C4-2B (cell line): ENCODE data around the gene CHST11.

Source experiments
- ZFX ChIP-seq: fragments of 450-650 bp; IDR thresholded peaks from 2 replicates; pipeline ENCODE4 v1.6.1; 2017
- TF ChIP-seq, protein P1 (sequence below): fragments of 450-650 bp; conservative IDR thresholded peaks from 2 replicates; pipeline ENCODE4 v1.5.1; 2017; ENCODE audit warnings: mild to moderate bottlenecking

GRCh38 chr12:104488374-104488773, 31.6 kb downstream of the CHST11 start:
- TF ChIP-seq, protein P1, sequence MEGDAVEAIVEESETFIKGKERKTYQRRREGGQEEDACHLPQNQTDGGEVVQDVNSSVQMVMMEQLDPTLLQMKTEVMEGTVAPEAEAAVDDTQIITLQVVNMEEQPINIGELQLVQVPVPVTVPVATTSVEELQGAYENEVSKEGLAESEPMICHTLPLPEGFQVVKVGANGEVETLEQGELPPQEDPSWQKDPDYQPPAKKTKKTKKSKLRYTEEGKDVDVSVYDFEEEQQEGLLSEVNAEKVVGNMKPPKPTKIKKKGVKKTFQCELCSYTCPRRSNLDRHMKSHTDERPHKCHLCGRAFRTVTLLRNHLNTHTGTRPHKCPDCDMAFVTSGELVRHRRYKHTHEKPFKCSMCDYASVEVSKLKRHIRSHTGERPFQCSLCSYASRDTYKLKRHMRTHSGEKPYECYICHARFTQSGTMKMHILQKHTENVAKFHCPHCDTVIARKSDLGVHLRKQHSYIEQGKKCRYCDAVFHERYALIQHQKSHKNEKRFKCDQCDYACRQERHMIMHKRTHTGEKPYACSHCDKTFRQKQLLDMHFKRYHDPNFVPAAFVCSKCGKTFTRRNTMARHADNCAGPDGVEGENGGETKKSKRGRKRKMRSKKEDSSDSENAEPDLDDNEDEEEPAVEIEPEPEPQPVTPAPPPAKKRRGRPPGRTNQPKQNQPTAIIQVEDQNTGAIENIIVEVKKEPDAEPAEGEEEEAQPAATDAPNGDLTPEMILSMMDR, result no peak
- no peak for TF ChIP-seq ZFX
